GM19397 (cell line): Measurements from ENCODE around the gene ART5.
"Not testable (repeated sequence)": the region's sequence is repeated elsewhere in the genome, so short reads cannot be mapped to it uniquely, and the experiment has no call there.

ENCODE experiments used
- ATAC-seq: cut with Tn5 transposase; IDR thresholded peaks from one replicate; pipeline ENCODE4 v1.9.1; 2021; ENCODE audit warnings: mild to moderate bottlenecking, moderate library complexity; ENCODE audit not compliant: unreplicated experiment

Gene ART5

DNA sequence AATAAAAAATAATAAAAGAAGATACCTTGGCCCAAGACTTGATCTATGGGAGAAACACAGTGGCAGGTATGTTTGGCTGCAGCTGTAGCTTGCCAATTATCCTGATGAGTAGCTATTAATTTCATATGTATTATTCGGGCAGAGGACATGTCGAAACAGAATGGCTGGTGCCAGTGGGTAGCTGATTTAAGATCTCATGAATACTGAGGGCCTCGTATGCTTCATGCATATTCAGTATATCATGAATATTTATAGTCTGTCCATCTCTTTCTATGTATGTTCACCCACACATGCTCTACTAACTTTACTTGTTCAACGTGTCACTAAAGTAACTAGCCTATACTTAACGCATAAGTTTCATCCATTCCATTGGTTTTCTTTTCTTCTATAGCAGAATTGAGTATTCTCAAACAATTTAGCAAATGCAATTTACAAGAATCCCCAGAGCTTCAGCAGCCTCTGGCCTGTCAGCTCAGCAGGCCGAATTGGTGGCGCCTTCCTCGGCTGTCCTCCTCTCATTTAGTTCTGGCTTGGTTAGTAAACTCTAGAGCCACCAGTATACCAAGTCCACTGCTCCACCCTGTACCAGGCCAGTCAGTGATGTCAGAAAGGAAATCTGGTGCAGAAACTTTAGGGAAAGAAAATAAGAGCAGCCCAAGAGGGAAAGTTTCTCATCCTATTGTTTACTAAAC, 17.9 kb downstream of the ART5 start:
- ATAC-seq = no peak

- ATAC-seq = no peak
Observed at GRCh38 chr11:3623121-3623520, 18.7 kb downstream of the ART5 start.

DNA sequence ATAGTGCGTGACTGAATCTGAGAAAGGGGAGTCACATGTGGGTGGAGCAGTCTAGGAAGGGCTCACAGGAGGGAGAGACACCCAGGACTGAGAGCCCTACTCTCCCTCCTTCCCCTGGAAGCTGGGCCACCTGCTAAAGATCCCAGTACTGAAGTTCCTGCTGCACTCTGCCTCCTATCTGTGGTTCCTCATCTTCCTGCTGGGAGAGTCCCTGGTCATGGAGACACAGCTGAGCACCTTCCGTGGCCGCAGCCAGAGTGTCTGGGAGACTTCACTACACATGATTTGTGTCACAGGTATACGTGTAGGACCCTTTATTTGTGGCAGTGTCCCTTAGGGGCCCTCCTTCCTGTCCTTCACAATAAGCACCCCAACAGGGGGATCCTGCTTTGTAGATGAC, 19.3 kb downstream of the ART5 start:
- ATAC-seq = no peak

DNA sequence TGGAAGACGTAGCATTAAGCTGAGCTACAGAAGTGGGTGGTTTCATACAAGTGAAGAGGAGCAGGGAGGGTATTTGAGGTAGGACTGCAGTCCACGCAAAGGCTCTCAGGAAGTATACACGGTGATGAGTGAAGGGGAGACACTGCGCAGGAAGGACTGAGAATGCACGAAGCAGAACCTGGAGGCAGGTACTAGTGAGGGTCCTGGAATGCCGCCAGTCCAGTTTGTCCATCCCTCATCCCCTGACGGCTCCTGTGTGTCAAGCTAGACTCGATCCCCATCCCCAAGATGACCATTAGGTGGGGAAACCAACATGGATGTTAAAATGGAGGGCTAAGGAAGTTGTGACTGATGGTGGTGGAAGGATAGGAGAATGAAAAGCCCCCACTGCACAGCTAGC, 23.8 kb downstream of the ART5 start:
- ATAC-seq = no peak

- no peak for ATAC-seq
Observed at GRCh38 chr11:3616721-3617460, 24.9 kb downstream of the ART5 start.

GRCh38 chr11:3615998-3616397, 25.8 kb downstream of the ART5 start:
- ATAC-seq = no peak

- ATAC-seq = no peak
Observed at GRCh38 chr11:3614742-3615171, 27.0 kb downstream of the ART5 start.

DNA sequence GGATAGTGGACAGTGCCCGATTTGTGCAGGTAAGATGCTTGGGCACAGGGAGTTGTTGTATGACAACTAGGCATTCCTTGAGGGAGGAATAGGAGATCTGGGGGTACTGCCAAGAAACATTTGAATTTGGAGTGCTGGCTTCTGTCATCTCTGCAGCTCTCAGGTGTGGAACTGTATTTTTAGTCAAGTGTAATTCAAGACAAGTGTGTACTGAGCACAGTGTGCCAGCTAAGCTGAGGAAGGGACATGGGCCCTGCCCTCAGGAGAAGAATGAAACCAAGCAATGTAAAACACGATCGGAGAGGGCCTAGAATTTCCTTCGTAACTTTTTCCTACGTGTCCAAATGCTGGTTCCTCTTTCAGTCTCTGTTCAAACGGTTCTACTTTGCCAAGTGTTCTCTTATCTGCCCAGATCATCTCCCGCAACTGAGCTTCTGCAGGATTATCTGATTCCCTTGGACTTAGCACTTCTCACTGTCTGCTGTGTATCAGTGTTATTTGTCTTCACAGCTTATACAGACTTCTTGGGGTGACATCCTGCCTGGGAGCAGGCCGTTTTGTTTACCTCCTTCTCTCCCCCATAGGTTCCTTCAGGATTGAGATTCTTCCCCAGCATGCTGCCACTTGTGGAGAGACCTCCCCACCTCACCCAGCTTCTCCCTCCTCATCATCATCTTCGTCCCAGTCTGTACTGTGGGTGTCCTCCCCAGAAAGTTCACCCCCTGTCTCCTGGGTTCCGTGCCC, 27.6 kb downstream of the ART5 start:
- no peak for ATAC-seq

DNA sequence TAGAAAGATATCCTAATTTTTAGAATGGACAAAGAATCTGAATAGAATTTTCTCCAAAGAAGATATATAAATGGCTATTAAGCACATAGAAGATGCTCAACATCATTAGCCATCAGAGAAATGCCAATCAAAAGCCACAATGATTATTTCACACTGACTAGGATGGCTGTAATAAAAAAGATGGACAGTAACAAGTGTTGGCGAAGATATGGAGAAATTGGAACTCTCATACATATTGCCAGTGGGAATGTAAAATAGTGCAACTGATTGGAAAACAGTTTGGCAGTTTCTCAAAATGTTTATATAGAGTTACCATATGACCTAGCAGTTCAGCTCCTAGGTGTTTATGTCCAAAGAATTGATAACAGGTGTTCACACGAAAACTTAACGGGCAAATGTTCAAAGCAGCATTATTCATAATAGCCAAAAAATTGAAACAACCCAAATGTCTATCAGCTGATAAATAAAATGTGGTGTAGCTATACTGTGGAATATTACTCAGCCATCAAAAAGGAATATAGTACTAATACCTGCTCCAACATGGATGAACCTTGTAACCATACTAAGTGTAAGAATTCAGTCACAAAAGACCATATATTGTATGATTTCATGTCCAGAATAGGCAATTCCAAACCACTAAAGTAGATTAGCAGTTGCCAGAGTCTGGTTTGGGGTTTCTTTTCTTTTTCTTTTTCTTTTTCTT, 29.7 kb downstream of the ART5 start:
- no peak for ATAC-seq

GRCh38 chr11:3610846-3611245, 30.9 kb downstream of the ART5 start:
- ATAC-seq = no peak

DNA sequence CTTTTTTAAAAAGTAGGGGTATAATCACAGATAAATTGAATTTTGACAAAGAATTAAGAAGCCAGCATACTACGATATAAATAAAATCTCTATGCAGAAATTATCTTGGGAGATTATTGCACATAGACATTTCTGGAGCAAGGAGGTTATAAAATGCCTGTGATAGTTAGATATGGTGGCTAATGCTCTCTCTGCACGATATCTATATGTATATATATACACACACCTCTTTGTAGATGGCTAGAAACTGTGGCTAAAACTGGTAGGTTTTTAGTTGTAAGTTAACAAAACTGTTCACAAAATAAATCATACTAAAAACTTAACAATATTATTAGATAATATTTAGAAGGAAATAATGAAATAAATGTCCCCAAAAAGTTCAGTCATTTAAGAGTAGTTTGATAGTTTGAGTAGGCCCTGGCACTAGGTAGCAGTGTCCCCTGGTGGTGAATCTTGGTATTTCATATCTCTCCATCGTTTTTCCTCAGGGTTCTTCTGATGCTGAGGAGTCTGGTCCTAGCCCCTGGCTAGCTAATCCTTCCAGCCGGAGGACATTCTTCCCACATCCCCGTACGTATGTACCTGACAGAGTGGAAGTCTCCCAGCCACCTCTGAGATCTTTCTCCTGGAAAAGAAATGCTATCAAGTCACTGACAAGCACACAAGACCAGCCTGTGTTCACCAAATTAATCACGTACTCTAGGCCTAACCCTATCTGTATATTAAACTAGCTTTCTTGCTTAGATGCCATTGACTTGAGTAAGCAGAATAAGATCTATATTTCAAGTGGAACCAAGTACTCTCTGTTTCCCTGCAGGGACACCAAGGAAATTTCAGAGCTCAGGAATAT, 32.2 kb downstream of the ART5 start:
- ATAC-seq = no peak

GRCh38 chr11:3605771-3606203, 36.0 kb downstream of the ART5 start:
- ATAC-seq = no peak

GRCh38 chr11:3605283-3605662, 36.5 kb downstream of the ART5 start:
- no peak for ATAC-seq

- ATAC-seq = no peak
Observed at GRCh38 chr11:3604167-3604566, 37.6 kb downstream of the ART5 start.

- not testable (repeated sequence) for ATAC-seq
Observed at GRCh38 chr11:3600201-3600600, 41.6 kb downstream of the ART5 start.

GRCh38 chr11:3597743-3598142, 44.0 kb downstream of the ART5 start:
- ATAC-seq = not testable (repeated sequence)

- ATAC-seq = not testable (repeated sequence)
Observed at GRCh38 chr11:3591326-3591725, 50.5 kb downstream of the ART5 start.

GRCh38 chr11:3590193-3590592, 51.6 kb downstream of the ART5 start:
- not testable (repeated sequence) for ATAC-seq

DNA sequence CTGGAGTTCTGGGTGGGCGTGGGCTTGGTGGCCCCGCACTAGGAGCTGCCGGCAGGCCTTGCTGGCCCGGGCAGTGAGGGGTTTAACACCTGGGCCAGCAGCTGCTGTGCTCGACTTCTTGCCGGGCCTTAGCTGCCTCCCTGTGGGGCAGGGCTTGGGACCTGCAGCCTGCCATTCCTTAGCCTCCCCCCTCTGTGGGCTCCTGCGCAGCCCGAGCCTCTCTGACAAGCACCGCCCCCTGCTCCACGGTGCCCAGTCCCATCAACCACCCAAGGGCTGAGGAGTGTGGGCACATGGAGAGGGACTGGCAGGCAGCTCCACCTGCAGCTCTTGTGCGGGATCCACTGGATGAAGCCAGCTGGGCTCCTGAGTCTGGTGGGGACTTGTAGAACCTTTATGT, 53.0 kb downstream of the ART5 start:
- not testable (repeated sequence) for ATAC-seq
